ENCODE results near the gene CMTM5. TPM values are rescaled to one million over a fixed set of nuclear protein-coding genes. Genes with fewer than 3 reads are reported as not detected.

Gene CMTM5
- total RNA-seq, 1 donor from 2014 or later, result not detected

DNA sequence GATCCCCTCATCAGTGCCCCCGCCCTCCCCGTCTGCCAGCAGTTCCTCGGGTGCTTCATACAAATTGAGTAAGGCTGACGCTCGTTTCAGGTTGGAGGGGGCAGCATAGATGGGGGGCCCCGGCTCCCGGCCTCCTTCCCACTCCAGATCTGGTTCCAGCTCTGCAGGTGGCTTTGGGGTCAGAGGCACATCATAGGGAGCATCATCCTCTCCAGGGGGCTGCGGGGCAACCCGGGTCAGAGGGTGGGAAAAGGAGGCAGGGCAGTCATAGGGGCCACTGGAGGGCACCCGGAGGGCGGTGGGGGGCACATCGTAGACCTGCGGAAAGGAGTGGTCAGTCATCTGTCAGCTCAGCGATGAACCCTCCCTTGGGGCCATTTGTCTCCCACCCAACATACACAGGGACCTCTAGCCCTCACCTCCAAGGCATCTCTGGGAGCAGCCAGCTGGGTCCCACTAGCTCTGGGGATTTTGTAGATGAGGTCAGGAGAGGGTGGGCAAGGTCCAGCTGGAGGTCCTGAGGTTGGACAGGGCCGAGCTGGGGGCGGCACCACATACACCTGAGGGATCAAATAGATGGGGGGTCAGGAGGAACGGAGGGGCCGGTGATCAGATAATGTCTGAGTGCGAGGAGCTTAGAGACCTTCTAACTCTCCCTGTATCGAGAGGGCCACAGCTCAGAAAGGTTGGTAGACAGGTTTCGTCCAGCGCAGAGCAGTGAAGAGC is 17.0 kb upstream of the CMTM5 start:
- H3K36me3 Mint-ChIP-seq, result peaks cover 8% of the 10 kb centered on the region
- TF ChIP-seq, protein P1, sequence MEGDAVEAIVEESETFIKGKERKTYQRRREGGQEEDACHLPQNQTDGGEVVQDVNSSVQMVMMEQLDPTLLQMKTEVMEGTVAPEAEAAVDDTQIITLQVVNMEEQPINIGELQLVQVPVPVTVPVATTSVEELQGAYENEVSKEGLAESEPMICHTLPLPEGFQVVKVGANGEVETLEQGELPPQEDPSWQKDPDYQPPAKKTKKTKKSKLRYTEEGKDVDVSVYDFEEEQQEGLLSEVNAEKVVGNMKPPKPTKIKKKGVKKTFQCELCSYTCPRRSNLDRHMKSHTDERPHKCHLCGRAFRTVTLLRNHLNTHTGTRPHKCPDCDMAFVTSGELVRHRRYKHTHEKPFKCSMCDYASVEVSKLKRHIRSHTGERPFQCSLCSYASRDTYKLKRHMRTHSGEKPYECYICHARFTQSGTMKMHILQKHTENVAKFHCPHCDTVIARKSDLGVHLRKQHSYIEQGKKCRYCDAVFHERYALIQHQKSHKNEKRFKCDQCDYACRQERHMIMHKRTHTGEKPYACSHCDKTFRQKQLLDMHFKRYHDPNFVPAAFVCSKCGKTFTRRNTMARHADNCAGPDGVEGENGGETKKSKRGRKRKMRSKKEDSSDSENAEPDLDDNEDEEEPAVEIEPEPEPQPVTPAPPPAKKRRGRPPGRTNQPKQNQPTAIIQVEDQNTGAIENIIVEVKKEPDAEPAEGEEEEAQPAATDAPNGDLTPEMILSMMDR (IDR thresholded peaks at IDR 0.05; ENCODE audit: unreplicated experiment), result no peak
- no peaks in the 10 kb centered on the region for H3K27me3 Mint-ChIP-seq (ENCODE audit: low read depth)
- no peaks in the 10 kb centered on the region for H3K9me3 Mint-ChIP-seq
- peaks cover 27% of the 10 kb centered on the region for H3K4me1 Mint-ChIP-seq
- no peak overlapping the region for H3K4me3 Mint-ChIP-seq
- H3K27ac Mint-ChIP-seq, result peak overlapping the region; percentile 6
- no peak for DNase-seq (ENCODE audit: low spot score in 2 of 2, unreplicated experiment in 2 of 2)

DNA sequence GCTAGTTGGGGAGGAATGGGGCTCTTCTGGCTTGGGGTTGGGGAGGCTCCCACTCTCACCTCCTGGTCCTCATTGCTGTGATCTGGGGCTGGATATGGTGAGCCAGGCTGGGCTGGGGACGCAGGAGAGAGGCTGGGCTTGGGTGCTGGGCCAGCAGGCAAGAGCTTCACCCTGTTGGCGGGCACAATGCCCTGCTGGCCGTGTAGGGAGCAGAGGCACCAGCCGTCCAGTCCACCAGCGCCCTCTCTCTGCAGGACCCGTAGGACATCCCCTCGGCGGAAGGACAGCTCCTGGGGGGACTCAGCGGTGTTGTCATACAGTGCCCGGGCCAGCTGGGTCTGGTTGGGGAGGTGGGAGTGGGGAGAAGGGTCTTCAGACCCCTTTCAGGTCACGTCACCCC is 16.4 kb upstream of the CMTM5 start:
- TF ChIP-seq, protein P1 (IDR thresholded peaks at IDR 0.05; ENCODE audit: unreplicated experiment), result no peak
- no peak overlapping the region for H3K4me3 Mint-ChIP-seq
- H3K9me3 Mint-ChIP-seq, result no peaks in the 10 kb centered on the region
- peaks cover 27% of the 10 kb centered on the region for H3K4me1 Mint-ChIP-seq
- DNase-seq (ENCODE audit: low spot score in 2 of 2, unreplicated experiment in 2 of 2), result no peak
- no peaks in the 10 kb centered on the region for H3K27me3 Mint-ChIP-seq (ENCODE audit: low read depth)
- peaks cover 8% of the 10 kb centered on the region for H3K36me3 Mint-ChIP-seq
- no peak overlapping the region for H3K27ac Mint-ChIP-seq

DNA sequence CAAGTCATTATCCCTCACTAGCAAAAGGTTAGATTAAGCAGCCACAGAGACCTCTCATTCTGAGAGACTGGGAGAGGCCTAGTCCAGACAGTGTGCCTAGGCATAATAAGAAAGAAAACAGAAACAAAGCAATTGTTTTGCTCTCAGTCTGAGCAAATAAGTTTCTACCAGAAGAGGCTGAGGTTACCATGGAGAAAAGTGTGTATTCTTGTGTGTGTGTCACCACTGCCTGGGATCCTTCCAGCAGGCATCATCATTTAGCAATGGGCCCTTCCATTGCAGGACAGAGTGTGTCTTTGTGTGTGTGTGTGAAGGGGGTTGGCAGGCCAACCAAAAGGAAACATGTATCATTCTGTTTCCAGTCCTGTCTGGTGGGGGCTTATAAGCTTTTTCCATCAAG is 15.5 kb upstream of the CMTM5 start:
- no peak for DNase-seq (ENCODE audit: low spot score in 2 of 2, unreplicated experiment in 2 of 2)
- TF ChIP-seq, protein P1 (IDR thresholded peaks at IDR 0.05; ENCODE audit: unreplicated experiment), result no peak
- Mint-ChIP-seq H3K27ac (peak overlapping the region; percentile 33), H3K9me3 (no peaks in the 10 kb centered on the region), H3K27me3 (ENCODE audit: low read depth) (no peaks in the 10 kb centered on the region), H3K4me3 (no peak overlapping the region), H3K36me3 (peaks cover 5% of the 10 kb centered on the region), H3K4me1 (peaks cover 27% of the 10 kb centered on the region)

DNA sequence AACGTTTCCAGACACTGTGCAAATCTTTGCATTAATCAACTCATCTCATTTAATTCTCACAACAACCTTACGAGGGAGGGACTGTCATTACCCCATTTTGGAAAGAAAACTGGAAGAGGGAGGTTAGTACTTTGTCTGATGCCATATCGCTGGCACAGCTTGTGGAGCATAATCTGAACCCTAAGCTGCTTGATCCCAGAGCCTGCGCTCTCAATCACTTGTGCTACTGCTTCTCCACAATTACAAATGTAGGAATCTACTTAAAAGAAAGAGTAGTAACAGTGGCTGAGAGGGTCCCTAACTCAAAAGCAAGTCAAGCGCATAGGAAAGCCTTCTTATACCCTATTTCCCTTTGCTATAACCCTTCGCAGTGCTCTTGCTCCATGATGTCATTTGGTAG is 15.1 kb upstream of the CMTM5 start:
- H3K27me3 Mint-ChIP-seq (ENCODE audit: low read depth), result no peaks in the 10 kb centered on the region
- H3K4me3 Mint-ChIP-seq, result no peak overlapping the region
- no peak for DNase-seq (ENCODE audit: low spot score in 2 of 2, unreplicated experiment in 2 of 2)
- H3K27ac Mint-ChIP-seq, result peak overlapping the region; percentile 33
- peaks cover 30% of the 10 kb centered on the region for H3K4me1 Mint-ChIP-seq
- H3K9me3 Mint-ChIP-seq, result no peaks in the 10 kb centered on the region
- H3K36me3 Mint-ChIP-seq, result peaks cover 4% of the 10 kb centered on the region
- TF ChIP-seq, protein P1 (IDR thresholded peaks at IDR 0.05; ENCODE audit: unreplicated experiment), result no peak

DNA sequence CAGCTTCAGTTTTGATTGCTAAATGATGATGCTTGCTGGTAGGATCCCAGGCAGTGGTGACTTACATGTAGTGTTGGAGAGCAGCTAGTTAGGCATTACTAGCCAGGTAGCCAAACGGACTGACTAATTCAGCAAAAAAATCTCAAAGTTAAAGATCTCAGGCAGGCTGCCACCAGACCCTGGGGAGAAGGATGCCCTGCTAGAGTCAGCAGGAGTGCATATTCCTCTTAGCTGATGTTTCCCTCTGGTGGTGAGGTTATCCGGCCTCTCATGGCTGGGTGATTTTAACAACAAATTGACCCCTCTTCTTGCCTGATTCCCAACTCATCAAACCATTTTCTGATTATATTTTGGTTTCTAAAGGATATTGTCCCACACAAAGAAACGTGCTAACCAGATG is 14.6 kb upstream of the CMTM5 start:
- Mint-ChIP-seq H3K27me3 (ENCODE audit: low read depth) (no peaks in the 10 kb centered on the region), H3K4me1 (peaks cover 34% of the 10 kb centered on the region), H3K4me3 (no peak overlapping the region), H3K27ac (peak overlapping the region; percentile 39), H3K9me3 (no peaks in the 10 kb centered on the region), H3K36me3 (peaks cover 4% of the 10 kb centered on the region)
- TF ChIP-seq, protein P1 (IDR thresholded peaks at IDR 0.05; ENCODE audit: unreplicated experiment), result no peak
- DNase-seq (ENCODE audit: low spot score in 2 of 2, unreplicated experiment in 2 of 2), result no peak
